GM12892 (cell line): ENCODE measurements around the gene MAB21L3.

Experiments
- DNase-seq: peaks from one replicate; pipeline ENCODE4 v3.0.0; 2011; ENCODE audit not compliant: insufficient read length
- FAIRE-seq: peaks from 2 replicates; lab custom pipeline; 2011; peaks lifted over from hg19 to GRCh38; lab: Jason Lieb, UNC
- POLR2A ChIP-seq: IDR thresholded peaks from 2 replicates; pipeline ENCODE4 v1.6.1; 2011; ENCODE audit warnings: low read depth, low read length, control low read depth
- POLR2AphosphoS5 ChIP-seq: IDR thresholded peaks from 2 replicates; pipeline ENCODE4 v1.6.1; 2011; ENCODE audit warnings: low read depth, low read length, control low read depth
- TAF1 ChIP-seq: IDR thresholded peaks from 2 replicates; pipeline ENCODE4 v1.6.1; 2011; ENCODE audit warnings: low read depth, mild to moderate bottlenecking, control low read depth, low read length, borderline replicate concordance

Gene MAB21L3

DNA sequence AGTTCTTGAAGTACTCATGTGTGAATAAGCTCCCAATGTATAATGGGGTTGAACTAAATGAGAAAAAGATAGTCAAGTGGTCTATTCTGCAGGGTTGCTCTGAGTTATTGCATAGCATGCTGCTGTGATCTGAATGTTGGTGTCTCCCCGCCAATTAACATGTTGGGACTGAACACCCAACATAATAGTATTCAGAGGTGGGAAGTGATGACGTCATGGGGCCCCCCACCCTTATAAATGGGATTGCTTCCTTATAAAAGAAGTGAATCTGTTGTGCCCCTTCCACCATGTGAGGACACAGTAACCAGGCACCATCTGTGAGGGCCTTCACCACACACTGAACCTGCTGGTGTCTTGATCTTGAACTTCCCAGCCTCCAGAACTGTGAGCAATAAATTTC is 50.2 kb downstream of the MAB21L3 start:
- FAIRE-seq (no peak), DNase-seq (no peak)
- TF ChIP-seq TAF1 (no peak), POLR2AphosphoS5 (no peak), POLR2A (no peak)

DNA sequence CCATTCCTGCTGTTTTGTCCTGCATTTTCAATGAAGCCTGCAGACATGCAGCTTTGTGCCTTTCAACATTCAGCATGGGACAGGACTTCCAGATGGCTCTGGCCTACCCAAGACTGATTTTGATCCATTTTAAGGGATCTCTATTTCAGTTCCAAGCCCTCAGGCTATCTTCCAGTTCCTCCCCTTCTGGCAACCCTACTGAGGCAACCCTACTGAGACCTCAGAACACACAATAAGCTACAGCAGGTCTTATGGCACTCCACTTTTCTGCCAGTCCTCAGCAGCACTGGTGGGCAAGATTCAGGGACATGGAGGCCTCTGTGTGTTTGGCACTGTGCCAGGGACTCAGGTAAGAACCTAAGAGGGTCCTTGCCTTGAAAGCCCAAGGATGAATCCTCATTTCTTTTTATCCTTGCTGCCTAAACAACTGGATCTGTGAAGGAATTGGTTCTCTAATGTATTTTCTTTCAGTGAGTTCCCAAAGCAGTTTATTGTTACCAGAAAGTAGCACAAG is 50.7 kb downstream of the MAB21L3 start:
- DNase-seq (no peak), FAIRE-seq (no peak)
- no peak for TF ChIP-seq TAF1
- no peak for TF ChIP-seq POLR2AphosphoS5
- TF ChIP-seq POLR2A: no peak

DNA sequence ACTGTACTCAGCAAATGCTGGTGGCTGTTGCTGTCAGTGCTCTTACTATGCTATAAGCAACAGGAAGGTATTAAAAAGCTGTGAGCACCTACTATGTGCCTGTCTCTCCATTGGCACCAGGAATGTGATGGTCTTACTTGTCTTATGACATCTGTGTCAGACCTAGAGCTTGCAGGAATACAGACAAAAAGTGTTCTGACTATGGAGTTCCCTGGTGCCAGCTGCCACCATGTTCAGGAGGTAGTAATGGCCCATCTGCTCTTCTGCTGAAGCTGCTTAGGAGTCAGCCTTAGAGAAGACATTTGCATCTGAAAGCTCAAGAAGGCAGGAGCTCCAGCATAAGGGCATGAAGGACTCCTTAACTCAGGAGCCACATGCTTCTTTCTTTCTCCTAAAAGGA is 52.3 kb downstream of the MAB21L3 start:
- no peak for FAIRE-seq
- DNase-seq: no peak
- no peak for TF ChIP-seq POLR2AphosphoS5
- TF ChIP-seq POLR2A: no peak
- no peak for TF ChIP-seq TAF1

DNA sequence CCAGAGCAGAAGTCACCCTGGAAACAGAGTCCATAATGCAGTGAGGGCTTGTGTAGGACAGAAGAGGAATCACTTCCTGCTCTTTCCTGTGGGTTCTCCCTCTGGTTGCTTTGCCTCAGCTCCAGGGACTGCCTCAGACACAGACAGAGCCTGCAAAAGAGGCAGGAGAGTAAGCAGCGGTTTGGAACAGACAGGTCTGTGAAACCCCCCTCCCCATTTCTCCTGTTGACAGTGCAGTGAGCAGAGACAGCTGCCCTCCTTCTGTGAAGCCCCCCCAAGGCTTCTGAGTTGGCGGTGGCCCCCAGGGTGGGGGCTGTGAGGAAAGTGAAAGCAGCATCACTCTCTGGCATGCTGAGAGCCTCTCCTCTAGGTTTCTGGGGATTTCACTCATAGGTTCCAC is 53.0 kb downstream of the MAB21L3 start:
- no peak for FAIRE-seq
- TF ChIP-seq TAF1 (no peak), POLR2A (no peak), POLR2AphosphoS5 (no peak)
- DNase-seq: no peak

GRCh38 chr1:116164604-116165368 is 53.6 kb downstream of the MAB21L3 start:
- DNase-seq: no peak
- FAIRE-seq: no peak
- TF ChIP-seq TAF1 (no peak), POLR2AphosphoS5 (no peak), POLR2A (no peak)

DNA sequence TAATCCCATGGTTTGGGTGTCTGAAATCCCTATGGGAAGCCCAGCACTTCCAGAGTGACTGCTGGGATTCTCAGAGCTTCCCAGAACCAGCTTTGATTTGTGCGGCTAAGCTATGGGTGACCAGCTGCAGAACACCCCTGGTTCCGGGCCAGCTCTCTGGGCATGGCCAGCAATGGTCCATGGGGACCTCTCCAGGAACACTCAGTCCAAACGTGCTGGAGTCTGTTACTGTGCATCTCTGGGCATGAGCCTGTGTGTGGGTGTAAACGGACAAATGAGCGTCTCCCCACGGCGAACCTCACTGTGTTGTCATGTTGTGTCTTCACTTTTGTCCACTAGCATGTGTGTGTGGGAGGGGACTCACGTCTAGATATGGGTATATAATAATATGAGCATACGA is 54.4 kb downstream of the MAB21L3 start:
- FAIRE-seq: no peak
- no peak for DNase-seq
- TF ChIP-seq POLR2AphosphoS5: no peak
- no peak for TF ChIP-seq POLR2A
- no peak for TF ChIP-seq TAF1

DNA sequence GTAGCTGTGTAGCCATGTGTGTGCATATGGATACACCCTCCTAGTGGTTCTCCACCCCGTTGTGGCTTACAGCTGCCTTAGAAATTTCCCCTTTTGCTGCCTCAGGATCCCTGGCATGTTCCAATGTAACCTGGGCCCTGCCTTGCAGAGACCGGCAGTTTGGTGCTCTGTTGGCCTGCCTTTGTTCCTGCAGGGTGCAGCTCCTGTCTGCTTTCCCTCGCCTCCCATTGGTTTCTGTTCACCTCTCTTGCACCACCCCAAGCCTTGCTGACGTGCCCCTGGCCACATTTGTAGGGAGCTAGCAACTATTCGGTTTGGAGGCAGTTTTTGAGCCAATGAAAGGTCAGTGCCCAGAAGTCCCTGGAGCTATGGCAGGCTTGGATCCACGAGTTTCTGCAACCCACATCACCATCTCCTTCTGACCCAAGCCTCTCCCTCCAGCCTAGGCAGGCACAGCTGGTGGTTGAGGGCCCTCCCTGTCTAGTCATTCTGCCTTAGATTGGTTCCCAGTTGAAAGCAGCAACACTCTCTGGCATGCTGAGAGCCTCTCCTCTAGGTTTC is 54.9 kb downstream of the MAB21L3 start:
- no peak for FAIRE-seq
- no peak for DNase-seq
- no peak for TF ChIP-seq POLR2AphosphoS5
- no peak for TF ChIP-seq POLR2A
- no peak for TF ChIP-seq TAF1

GRCh38 chr1:116166655-116167054 is 55.5 kb downstream of the MAB21L3 start:
- no peak for DNase-seq
- no peak for FAIRE-seq
- TF ChIP-seq TAF1 (no peak), POLR2AphosphoS5 (no peak), POLR2A (no peak)

DNA sequence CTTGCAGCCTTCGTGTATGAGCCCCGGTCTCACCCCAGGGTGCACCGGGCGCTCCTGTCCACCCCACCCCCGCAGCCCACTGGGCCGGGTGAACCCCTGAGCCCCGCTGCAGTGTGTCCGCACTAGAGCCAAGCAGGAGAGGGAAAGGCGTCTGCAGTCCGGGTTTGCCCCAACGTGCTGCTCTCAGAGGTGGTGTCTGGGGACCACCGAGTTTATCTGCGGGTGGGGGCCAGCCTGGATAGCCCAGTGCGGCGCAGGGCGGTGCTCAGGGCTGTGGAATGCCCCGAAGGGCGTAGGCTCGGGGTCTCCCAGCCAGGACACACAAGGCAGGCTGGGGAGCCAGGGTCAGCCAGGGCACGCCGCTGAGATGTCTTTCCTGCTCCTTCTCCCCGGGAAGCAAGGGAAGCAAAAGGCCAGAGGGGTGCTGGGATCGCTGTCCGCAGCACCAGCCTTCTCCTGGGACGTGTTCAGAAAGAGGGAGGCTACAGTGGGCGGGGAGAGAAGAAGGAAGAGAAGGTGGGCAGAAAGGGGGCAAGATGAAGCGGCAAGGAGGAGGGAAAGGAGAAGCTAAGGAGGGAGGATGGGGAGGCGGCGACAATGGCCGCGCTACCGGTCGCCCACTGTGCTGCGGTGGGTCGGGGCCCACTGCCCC is 56.6 kb downstream of the MAB21L3 start:
- TF ChIP-seq POLR2A: no peak
- TF ChIP-seq TAF1: no peak
- TF ChIP-seq POLR2AphosphoS5: no peak
- no peak for DNase-seq
- no peak for FAIRE-seq

DNA sequence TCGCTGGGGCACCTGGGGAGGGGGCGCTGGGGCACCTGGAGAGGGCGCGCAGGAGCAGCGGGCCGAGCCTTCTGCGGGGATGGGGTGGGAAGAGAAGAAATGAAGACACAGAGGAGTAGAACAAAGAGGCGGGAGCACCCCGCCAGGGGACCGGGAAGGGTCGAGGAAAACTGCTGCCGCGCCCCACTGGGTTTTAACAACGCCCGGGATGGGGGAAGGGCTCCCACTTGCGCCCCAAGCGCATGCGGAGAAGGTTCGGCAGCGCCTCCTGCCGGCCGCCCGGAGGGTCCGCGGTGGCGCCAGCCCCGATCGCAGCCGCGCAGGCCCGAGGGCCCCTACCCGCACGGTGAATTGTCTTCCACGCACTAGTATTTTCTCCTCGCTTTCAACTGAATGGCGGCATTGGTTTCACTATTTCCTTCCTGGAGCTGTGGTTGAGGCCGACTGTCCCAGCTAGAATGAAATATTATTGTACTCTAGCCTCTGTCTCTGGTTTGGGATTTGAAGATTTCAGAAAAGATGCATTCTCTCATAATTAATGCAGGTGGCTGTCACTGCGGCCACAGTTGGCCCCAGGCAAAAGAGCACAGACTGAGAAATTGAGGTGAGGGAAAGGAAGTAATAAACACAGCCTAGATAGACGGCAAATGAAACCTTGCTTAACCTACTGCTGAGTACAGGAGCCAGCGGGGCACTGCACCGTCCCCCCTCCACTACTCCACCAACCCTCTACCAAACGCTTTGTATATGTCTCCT is 57.3 kb downstream of the MAB21L3 start:
- DNase-seq: peak; percentile 72
- FAIRE-seq: peak; percentile 50
- TF ChIP-seq TAF1 (no peak), POLR2A (no peak), POLR2AphosphoS5 (no peak)

DNA sequence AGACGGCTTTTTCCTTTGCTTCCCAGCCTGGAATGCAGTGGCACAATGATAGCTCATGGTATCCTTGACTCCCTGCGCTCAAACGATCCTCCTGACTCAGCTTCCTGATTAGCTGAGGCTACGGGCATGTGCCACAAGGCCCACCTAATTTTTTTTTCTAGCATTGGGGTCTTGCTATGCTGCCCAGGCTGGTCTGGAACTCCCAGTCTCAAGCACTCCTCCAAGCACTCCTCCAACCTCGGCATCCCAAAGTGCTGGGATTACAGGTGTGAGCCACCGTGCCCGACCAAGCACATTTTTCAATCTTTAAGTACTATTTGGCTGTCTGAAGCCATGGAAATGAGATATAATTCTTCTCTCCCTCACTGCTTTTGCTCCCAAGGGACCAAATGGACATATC is 58.7 kb downstream of the MAB21L3 start:
- TF ChIP-seq POLR2AphosphoS5: no peak
- DNase-seq (no peak), FAIRE-seq (no peak)
